Activated CD8-positive, alpha-beta T cell treated with anti-CD3 and anti-CD28 coated beads, Interleukin-2, amount 10 ng/mL, durations not matched to agents 7 days and 5 days (primary cell): Measurements from ENCODE around the gene PAFAH2. TPM values are rescaled to one million over a fixed set of nuclear protein-coding genes. Genes with fewer than 3 reads are reported as not detected.
A peak's percentile ranks its signal among the peaks of the same experiment; 100 is the strongest.

Source experiments
- ATAC-seq: fragments of 150-1000 bp; cut with Tn5 transposase; one replicate; pipeline ENCODE4 v1.10.0; 2021; ENCODE audit warnings: moderate library complexity
- CTCF ChIA-PET: fragments of 350-600 bp; sonication (Branson Sonifier 250); formaldehyde crosslinking; loops from one replicate; lab custom pipeline; 2021; ENCODE audit warnings: antibody characterized with exemption; lab: Charles Lee
- POLR2A ChIA-PET: fragments of 350-600 bp; sonication (Branson Sonifier 250); formaldehyde crosslinking; loops from one replicate; lab custom pipeline; 2021; ENCODE audit warnings: antibody characterized with exemption; lab: Charles Lee
- DNase-seq: peaks from one replicate; pipeline ENCODE4 v3.0.0-alpha.2; 2020
- H3K27ac Mint-ChIP-seq: one replicate; pipeline ENCODE4 v1.8.0; 2021; ENCODE audit warnings: mild to moderate bottlenecking, mixed read lengths
- H3K27me3 Mint-ChIP-seq: one replicate; pipeline ENCODE4 v1.8.0; 2021; ENCODE audit warnings: low read depth, mixed read lengths
- H3K36me3 Mint-ChIP-seq: one replicate; pipeline ENCODE4 v1.8.0; 2021; ENCODE audit warnings: low read depth, mixed read lengths
- H3K4me1 Mint-ChIP-seq: one replicate; pipeline ENCODE4 v1.8.0; 2021; ENCODE audit warnings: low read depth, mixed read lengths
- H3K4me3 Mint-ChIP-seq: one replicate; pipeline ENCODE4 v1.8.0; 2021; ENCODE audit warnings: mild to moderate bottlenecking, mixed read lengths
- H3K9me3 Mint-ChIP-seq: one replicate; pipeline ENCODE4 v1.8.0; 2022; ENCODE audit warnings: mixed read lengths; ENCODE audit not compliant: insufficient read depth
- total RNA-seq, 2 experiments: library from RNA; stranded (reverse); gene quantifications; one replicate each; pipeline ENCODE4 v1.2.3, GENCODE V29; 2021

The PAFAH2 gene
- total RNA-seq, 2 experiments from 2014 or later: 9.1 to 10.9 TPM

DNA sequence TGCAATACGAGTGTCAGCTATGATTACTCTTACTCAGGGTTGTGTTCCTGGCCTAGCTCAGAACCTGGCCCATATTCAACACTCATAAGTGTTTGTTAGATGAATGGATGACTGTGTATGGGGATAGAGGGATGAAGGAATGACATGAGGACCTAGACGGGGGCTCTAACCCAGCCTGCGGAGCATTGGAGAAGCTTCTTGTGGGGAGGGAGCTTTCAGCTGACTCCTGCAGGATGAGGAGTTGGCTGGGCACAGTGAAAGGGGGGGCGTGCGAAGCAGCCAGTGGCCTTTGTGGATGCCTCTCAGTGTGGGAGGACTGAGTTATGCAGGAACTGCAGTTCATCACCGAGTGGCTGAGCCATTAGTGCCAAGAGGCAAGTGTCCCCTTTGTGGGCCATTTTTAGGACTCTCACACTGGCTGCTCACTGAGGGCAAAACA is 22.5 kb upstream of the PAFAH2 start:
- H3K27ac Mint-ChIP-seq: no peak overlapping the region
- no peak overlapping the region for H3K4me3 Mint-ChIP-seq
- DNase-seq: no peak
- ChIA-PET CTCF (interaction anchor here (0.8 to 1.5 kb wide), 3 partner anchors 10 to 23 kb away, joined by 3 to 9 read pairs (median 5); partner anchors contain the start of gene PAFAH2), POLR2A (no interaction called here)
- peaks cover 29% of the 10 kb centered on the region for H3K4me1 Mint-ChIP-seq
- H3K27me3 Mint-ChIP-seq: peaks cover 15% of the 10 kb centered on the region
- no peak for ATAC-seq
- no peaks in the 10 kb centered on the region for H3K9me3 Mint-ChIP-seq
- H3K36me3 Mint-ChIP-seq: no peaks in the 10 kb centered on the region

DNA sequence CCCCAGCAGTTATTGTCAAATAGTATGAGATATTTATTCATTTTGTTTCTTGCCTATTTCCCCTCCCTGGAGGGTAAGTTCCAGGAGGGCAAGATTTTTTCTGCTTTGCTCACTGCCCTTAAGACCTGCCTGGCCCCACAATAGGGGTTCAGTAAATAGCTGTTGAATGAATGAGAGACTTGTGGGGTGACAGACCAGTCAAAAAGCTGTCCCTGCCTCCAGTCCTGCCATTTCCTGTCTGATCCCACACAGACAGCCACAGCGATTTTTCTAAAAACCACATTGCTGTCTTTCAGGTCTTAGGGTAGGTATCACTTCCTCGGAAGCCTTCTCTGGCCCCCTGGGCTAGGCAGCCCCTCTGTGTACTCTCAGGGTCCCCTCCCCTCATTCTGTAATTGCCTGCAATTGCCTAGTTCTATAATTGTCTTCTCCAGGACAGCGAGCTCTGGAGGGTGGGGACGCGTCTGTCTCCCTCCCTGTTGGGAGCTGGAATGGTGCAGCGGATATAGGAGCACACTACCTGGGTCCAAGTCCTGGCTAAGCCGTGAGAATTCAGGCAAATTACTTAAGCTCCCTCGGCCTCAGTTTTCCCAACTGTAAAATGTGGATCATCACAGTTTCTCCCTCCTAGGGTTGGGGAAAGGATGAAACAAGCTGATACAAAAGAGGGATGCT is 21.9 kb upstream of the PAFAH2 start:
- ATAC-seq: no peak
- peak; percentile 46 for DNase-seq

GRCh38 chr1:26017606-26018005 is 19.7 kb upstream of the PAFAH2 start:
- Mint-ChIP-seq H3K36me3 (no peaks in the 10 kb centered on the region), H3K27me3 (peaks cover 15% of the 10 kb centered on the region), H3K4me1 (peaks cover 29% of the 10 kb centered on the region), H3K4me3 (no peak overlapping the region), H3K27ac (no peak overlapping the region), H3K9me3 (no peaks in the 10 kb centered on the region)
- no peak for ATAC-seq
- no peak for DNase-seq
- ChIA-PET POLR2A (no interaction called here), CTCF (interaction anchor here (0.8 to 2.7 kb wide), 6 partner anchors 17 to 152 kb away, joined by 3 to 11 read pairs (median 4); partner anchors contain the start of genes C1orf232, PAFAH2 and ZNF593)

More for the DNA sequence above, 21.9 kb upstream of the PAFAH2 start:
- Mint-ChIP-seq H3K4me3 (no peak overlapping the region), H3K4me1 (peaks cover 29% of the 10 kb centered on the region), H3K27ac (no peak overlapping the region), H3K27me3 (peaks cover 15% of the 10 kb centered on the region), H3K9me3 (no peaks in the 10 kb centered on the region), H3K36me3 (no peaks in the 10 kb centered on the region)
- ChIA-PET CTCF (interaction anchor here (0.8 to 1.5 kb wide), 4 partner anchors 10 to 40 kb away, joined by 3 to 9 read pairs (median 4); partner anchors contain the start of gene PAFAH2), POLR2A (no interaction called here)

DNA sequence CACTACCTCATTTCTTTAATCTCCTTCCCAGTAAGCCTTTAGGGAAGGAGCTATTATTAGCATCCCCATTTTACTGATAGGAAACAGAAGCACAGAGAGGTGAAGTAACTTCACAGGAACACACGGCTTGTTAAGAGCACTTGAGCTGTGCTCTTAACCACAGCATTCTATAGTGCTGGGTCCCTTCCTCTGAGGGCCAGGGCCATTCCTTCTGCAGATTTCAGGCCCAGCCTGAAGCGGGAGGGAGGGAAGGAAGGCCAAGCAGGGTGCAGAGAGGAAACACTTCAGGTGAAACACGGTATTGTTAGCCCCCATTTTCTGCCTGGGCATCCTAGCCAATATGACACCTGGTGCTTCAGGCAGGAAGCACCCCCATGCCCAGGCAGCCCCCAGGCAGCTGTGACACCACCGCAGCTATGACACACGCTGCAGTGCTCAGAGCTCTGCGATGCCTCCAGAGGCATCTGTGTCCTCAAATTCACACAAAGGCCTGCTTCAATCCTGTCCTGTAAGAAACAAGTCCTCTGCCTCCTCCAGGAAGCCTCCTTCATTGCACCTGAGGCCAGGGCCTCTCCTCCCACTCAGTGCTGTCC is 19.2 kb upstream of the PAFAH2 start:
- ChIA-PET CTCF (interaction anchor here (0.8 to 2.7 kb wide), 5 partner anchors 18 to 152 kb away, joined by 3 to 11 read pairs (median 5); partner anchors contain the start of genes C1orf232, PAFAH2 and ZNF593), POLR2A (no interaction called here)
- Mint-ChIP-seq H3K9me3 (no peaks in the 10 kb centered on the region), H3K27me3 (peaks cover 15% of the 10 kb centered on the region), H3K4me3 (no peak overlapping the region), H3K4me1 (peaks cover 29% of the 10 kb centered on the region), H3K36me3 (no peaks in the 10 kb centered on the region), H3K27ac (peak overlapping the region; percentile 20)
- ATAC-seq (peak; percentile 42), DNase-seq (peak; percentile 32)

GRCh38 chr1:26016258-26016952 is 18.5 kb upstream of the PAFAH2 start:
- Mint-ChIP-seq H3K9me3 (no peaks in the 10 kb centered on the region), H3K4me1 (peaks cover 29% of the 10 kb centered on the region), H3K27me3 (peaks cover 12% of the 10 kb centered on the region), H3K4me3 (no peak overlapping the region), H3K27ac (peak overlapping the region; percentile 20), H3K36me3 (no peaks in the 10 kb centered on the region)
- ChIA-PET POLR2A (no interaction called here), CTCF (interaction anchor here (1.3 to 2.7 kb wide), 4 partner anchors 19 to 153 kb away, joined by 3 to 11 read pairs (median 8); partner anchors contain the start of genes C1orf232, PAFAH2 and ZNF593)
- no peak for DNase-seq
- ATAC-seq: no peak

GRCh38 chr1:26015358-26015757 is 17.5 kb upstream of the PAFAH2 start:
- no peaks in the 10 kb centered on the region for H3K36me3 Mint-ChIP-seq
- H3K4me3 Mint-ChIP-seq: no peak overlapping the region
- peaks cover 14% of the 10 kb centered on the region for H3K27me3 Mint-ChIP-seq
- H3K4me1 Mint-ChIP-seq: peaks cover 28% of the 10 kb centered on the region
- DNase-seq: no peak
- H3K27ac Mint-ChIP-seq: no peak overlapping the region
- ATAC-seq: no peak
- ChIA-PET POLR2A (no interaction called here), CTCF (no interaction called here)
- H3K9me3 Mint-ChIP-seq: no peaks in the 10 kb centered on the region

DNA sequence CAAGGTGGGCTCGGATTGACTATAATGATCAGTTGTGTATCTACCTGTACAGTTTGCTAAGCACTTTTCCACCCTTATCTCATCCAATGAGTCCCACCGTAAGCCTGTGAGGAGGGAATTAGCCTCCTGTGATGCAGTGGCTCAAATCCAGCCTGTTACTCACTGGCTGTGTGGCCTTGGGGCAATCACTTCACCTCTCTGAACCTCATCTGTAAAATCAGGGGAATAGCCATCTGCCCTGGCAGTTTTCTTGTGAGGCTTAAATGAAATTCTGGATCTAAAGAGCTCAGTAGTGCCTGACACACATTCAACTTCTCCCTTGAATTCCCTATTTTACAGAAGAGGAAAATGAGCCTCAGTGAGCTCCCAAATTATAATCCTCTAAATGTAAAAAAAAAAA is 16.3 kb upstream of the PAFAH2 start:
- no peak for DNase-seq
- Mint-ChIP-seq H3K27me3 (peaks cover 11% of the 10 kb centered on the region), H3K4me1 (peaks cover 18% of the 10 kb centered on the region), H3K27ac (no peak overlapping the region), H3K4me3 (no peak overlapping the region), H3K36me3 (no peaks in the 10 kb centered on the region), H3K9me3 (no peaks in the 10 kb centered on the region)
- ChIA-PET CTCF (no interaction called here), POLR2A (no interaction called here)
- ATAC-seq: no peak

GRCh38 chr1:26012864-26013263 is 15.0 kb upstream of the PAFAH2 start:
- no peak overlapping the region for H3K27ac Mint-ChIP-seq

GRCh38 chr1:26010825-26011224 is 13.0 kb upstream of the PAFAH2 start:
- Mint-ChIP-seq H3K4me3 (no peak overlapping the region), H3K36me3 (no peaks in the 10 kb centered on the region), H3K27ac (no peak overlapping the region), H3K27me3 (peaks cover 12% of the 10 kb centered on the region), H3K9me3 (no peaks in the 10 kb centered on the region), H3K4me1 (no peaks in the 10 kb centered on the region)
- CTCF ChIA-PET: interaction anchor here (0.7 to 1.8 kb wide), 6 partner anchors 9 to 223 kb away, joined by 3 to 9 read pairs (median 4); partner anchors contain the start of genes CEP85 and PAFAH2
- POLR2A ChIA-PET: interaction anchor here (0.6 to 1.1 kb wide), 2 partner anchors 13 to 278 kb away, joined by 3 read pairs; partner anchors contain the start of gene PAFAH2
- ATAC-seq (no peak), DNase-seq (no peak)

More at GRCh38 chr1:26012864-26013263, 15.0 kb upstream of the PAFAH2 start:
- Mint-ChIP-seq H3K36me3 (no peaks in the 10 kb centered on the region), H3K27me3 (peaks cover 8% of the 10 kb centered on the region), H3K4me3 (no peak overlapping the region), H3K4me1 (peaks cover 9% of the 10 kb centered on the region), H3K9me3 (no peaks in the 10 kb centered on the region)
- POLR2A ChIA-PET: no interaction called here
- CTCF ChIA-PET: interaction anchor here (1.3 kb wide), 1 partner anchor 117 kb away, joined by 8 read pairs; no protein-coding TSS in a partner anchor
- ATAC-seq (no peak), DNase-seq (no peak)

GRCh38 chr1:26009796-26010447 is 12.1 kb upstream of the PAFAH2 start:
- no peak overlapping the region for H3K4me3 Mint-ChIP-seq
- no peak for DNase-seq
- no peak overlapping the region for H3K27ac Mint-ChIP-seq
- no peaks in the 10 kb centered on the region for H3K9me3 Mint-ChIP-seq
- ChIA-PET POLR2A (interaction anchor here (1.1 kb wide), 1 partner anchor 12 kb away, joined by 3 read pairs; the partner anchor contains the start of gene PAFAH2), CTCF (interaction anchor here (0.9 to 1.8 kb wide), 5 partner anchors 10 to 224 kb away, joined by 3 to 9 read pairs (median 4); partner anchors contain the start of genes CEP85 and PAFAH2)
- H3K4me1 Mint-ChIP-seq: no peaks in the 10 kb centered on the region
- ATAC-seq: no peak
- H3K27me3 Mint-ChIP-seq: peaks cover 13% of the 10 kb centered on the region
- no peaks in the 10 kb centered on the region for H3K36me3 Mint-ChIP-seq

- Mint-ChIP-seq H3K27ac (no peak overlapping the region), H3K4me1 (no peaks in the 10 kb centered on the region), H3K36me3 (no peaks in the 10 kb centered on the region), H3K9me3 (no peaks in the 10 kb centered on the region), H3K4me3 (no peak overlapping the region), H3K27me3 (peaks cover 19% of the 10 kb centered on the region)
- ChIA-PET POLR2A (no interaction called here), CTCF (no interaction called here)
- no peak for DNase-seq
- no peak for ATAC-seq
Measured at GRCh38 chr1:26006710-26007109, 8.8 kb upstream of the PAFAH2 start.
